Pancreas (tissue), 10 donors: ENCODE measurements around the gene JMJD8. TPM values are rescaled to one million over a fixed set of nuclear protein-coding genes. Genes with fewer than 3 reads are reported as not detected.
A peak's percentile ranks its signal among the peaks of the same experiment; 100 is the strongest.

Experiments used
- ATAC-seq, 4 donors: fragments of 200-7000 bp; cut with Tn5 transposase; one replicate each; pipeline versions ENCODE4 v1.8.0 to v1.9.1; 2020; ENCODE audit warnings: mild to moderate bottlenecking in 4 of 4, moderate library complexity in 4 of 4
- DNase-seq, 6 donors: peaks; one replicate each; pipeline ENCODE4 v3.0.0-alpha.2; 2020
- FAIRE-seq: peaks from 2 replicates; lab custom pipeline; 2012; peaks lifted over from hg19 to GRCh38; lab: Jason Lieb, UNC
- H3K27ac ChIP-seq, 4 donors: fragments of 200-600 bp; sonication (generic); 1 replicate in 3 of 4; 2 replicates in 1 of 4; pipeline versions ENCODE4 v1.5.0 to v1.8.0; 2020
- H3K27me3 ChIP-seq, 4 donors: fragments of 200-600 bp; one replicate each; pipeline ENCODE4 v1.8.0; 2021
- H3K36me3 ChIP-seq, 3 donors: fragments of 200-600 bp; sonication (generic) in 1 of 3; one replicate each; pipeline versions ENCODE4 v1.5.0 to v1.8.0; 2020 to 2021
- H3K4me1 ChIP-seq, 3 donors: fragments of 200-600 bp; one replicate each; pipeline ENCODE4 v1.8.0; 2021
- H3K4me3 ChIP-seq, 4 donors: fragments of 200-600 bp; sonication (generic) in 2 of 4; one replicate each; pipeline versions ENCODE4 v1.5.0 to v1.8.0; 2020 to 2021
- H3K9me3 ChIP-seq, 4 donors: fragments of 200-600 bp; one replicate each; pipeline ENCODE4 v1.8.0; 2021
- WGBS, 2 donors: extraction: QIAGEN DNeasy Blood & Tissue Kit; methylation state at CpG; one replicate each; pipeline ENCODE4 v1.1.7; 2013; 5-methylcytosine and 5-hydroxymethylcytosine counted together
- intact Hi-C, 3 donors: fragments of 100-400 bp; cut with DNase I; formaldehyde crosslinking; loops; one replicate each; pipeline versions ENCODE4 v1.11.1 to v1.14.2; 2022
- polyA plus RNA-seq, 2 donors: library from polyadenylated mRNA; stranded (reverse); fragments of 200-250 nt; gene quantifications; one replicate each; pipeline ENCODE4 v1.2.3, GENCODE V29; 2013
- total RNA-seq, 6 donors: library from RNA; stranded (reverse); fragmentation: NEBNext Ultra II Directional in 4 of 6; extraction: Animal tissue kit (Norgen Biotek cat#: 25700) in 4 of 6; gene quantifications; one replicate each; pipeline versions ENCODE4 v1.2.1 to v1.2.4, GENCODE V29; 2021 to 2023
- TF ChIP-seq, protein P1 (sequence below), 4 donors: fragments of 200-600 bp; sonication (generic) in 3 of 4; IDR thresholded peaks; one replicate each; pipeline versions ENCODE4 v1.5.0 to v1.8.0; 2021; ENCODE audit warnings: antibody characterized with exemption in 4 of 4
- donor health status: healthy with polysubstance abuse.
- donor health status: DM: no; HTN: no; CAD: no; lungs with moderate emphysema.
- donor health status: DM: no; HTN: no; CAD: no.
- donor health status: control.
- donor health status: control.
- donor health status: Bipolar disorder and iron deficiency.
- donor health status: DM: yes; HTN: yes; CAD: no.
- donor health status: DM: no; HTN: no; CAD: no.
- donor health status: DM: no; HTN: no; CAD: no.
- donor health status: DM: yes; HTN: yes; CAD: no.

JMJD8 gene
- total and polyA plus RNA-seq, 8 donors: 25.0 to 50.2 (median 34.2) TPM

DNA sequence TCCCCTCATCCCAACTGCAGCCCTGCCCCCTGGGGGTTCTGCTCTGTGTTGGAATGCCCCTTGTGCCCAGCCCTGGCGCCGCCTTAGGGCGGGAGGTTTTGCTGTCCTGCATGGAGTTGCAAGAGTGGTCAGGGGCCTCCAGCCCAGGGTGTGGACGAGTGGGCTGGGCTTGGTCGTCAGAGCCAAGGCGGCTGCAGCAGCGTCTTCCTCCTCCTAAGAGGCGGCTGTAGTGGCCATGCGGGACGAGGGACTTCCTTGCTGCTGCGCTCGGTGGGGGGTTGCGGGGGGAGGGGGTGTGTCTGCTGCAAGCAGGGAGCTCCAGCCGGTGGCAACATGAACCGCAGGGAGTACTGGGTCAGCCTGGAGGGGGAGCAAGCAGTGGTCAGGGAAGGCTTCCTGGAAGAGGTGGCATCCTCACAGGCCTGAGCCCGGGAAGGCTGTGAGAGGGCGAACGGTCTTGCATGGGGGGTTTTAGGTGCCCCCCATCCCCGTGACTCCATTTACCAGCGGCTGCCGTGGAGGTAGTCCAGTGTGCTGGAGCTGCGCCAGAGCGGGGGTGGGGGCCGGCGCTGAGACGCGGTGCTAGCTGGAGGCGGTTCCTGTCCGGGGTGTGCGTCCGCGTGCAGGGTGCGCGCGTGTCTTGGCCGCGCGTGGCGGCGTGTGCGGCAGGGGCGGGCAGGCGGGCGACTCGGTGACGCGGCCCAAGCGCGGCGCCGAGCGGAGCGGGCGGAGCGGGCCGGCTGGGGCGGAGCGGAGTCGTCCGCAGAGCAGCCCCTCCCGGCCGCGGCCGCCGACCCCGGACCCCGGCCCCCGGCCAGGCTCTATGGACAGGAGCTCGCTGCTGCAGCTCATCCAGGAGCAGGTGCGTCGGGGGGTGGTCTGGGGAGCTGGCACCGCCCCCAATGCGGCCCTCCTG, 8.9 kb downstream of the JMJD8 start, which contains the start of gene RHBDL1:
TSS of gene RHBDL1 (plus strand) at position 704 of the 916 bp plus-strand sequence. CDS start at position 824, 120 bp downstream.
- no peak within 1 kb of the TSS for H3K27ac ChIP-seq
- no peaks in the 10 kb centered on the region for H3K27me3 ChIP-seq
- no peaks in the 10 kb centered on the region for H3K4me1 ChIP-seq
- peak in 3 of 6 donors; percentile 53 to 87 (median 76) for DNase-seq
- TF ChIP-seq, protein P1, sequence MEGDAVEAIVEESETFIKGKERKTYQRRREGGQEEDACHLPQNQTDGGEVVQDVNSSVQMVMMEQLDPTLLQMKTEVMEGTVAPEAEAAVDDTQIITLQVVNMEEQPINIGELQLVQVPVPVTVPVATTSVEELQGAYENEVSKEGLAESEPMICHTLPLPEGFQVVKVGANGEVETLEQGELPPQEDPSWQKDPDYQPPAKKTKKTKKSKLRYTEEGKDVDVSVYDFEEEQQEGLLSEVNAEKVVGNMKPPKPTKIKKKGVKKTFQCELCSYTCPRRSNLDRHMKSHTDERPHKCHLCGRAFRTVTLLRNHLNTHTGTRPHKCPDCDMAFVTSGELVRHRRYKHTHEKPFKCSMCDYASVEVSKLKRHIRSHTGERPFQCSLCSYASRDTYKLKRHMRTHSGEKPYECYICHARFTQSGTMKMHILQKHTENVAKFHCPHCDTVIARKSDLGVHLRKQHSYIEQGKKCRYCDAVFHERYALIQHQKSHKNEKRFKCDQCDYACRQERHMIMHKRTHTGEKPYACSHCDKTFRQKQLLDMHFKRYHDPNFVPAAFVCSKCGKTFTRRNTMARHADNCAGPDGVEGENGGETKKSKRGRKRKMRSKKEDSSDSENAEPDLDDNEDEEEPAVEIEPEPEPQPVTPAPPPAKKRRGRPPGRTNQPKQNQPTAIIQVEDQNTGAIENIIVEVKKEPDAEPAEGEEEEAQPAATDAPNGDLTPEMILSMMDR (IDR thresholded peaks at IDR 0.05): no peak
- FAIRE-seq: no peak
- H3K9me3 ChIP-seq: no peaks in the 10 kb centered on the region
- 9 to 16% methylated on average over 31 to 73 of the region's 73 CpGs for WGBS, 2 donors
- intact Hi-C loops: no loop called here
- ATAC-seq: no peak
- H3K4me3 ChIP-seq: peak within 1 kb of the TSS in 2 of 4 donors; percentile 30 to 35
- H3K36me3 ChIP-seq: peaks cover 0 to 28% (median 27%) of the 10 kb centered on the region in 3 donors

DNA sequence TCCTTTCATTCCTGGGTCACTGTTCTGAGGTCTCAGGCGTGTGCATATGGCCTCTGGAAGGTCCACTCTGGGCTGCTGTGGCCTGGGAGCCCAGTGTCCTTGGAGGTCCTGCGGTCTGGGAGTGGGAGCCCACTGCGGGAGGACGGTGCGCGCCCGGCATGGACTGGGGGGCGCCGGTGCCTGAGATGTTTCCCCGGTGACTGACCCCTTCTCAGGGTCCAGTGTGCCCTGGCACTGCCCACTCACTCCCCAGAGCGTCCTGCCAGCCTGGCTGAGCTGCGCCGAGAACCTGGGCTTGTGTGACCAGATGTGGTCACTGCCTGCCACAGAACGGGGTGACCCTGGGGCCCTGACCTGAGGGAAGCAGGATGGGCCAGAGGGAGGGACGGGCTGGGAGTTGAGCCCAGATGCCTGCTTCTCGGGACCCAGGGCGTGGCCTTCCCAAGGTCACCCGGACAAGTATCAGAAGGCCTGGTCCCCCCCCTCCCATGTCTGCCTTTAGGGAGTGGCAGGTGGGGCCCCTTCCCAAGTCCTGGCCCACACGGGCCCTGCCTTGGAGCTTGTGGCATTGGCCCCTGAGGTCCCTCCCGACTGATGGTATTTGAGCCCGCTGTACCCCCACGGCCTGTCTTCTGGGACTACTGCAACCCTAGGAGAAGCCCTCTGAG, 9.8 kb downstream of the JMJD8 start:
- Histone ChIP-seq H3K4me3 (no peak overlapping the region), H3K27ac (no peak overlapping the region), H3K27me3 (no peaks in the 10 kb centered on the region), H3K9me3 (no peaks in the 10 kb centered on the region), H3K4me1 (no peaks in the 10 kb centered on the region), H3K36me3 (peaks cover 6 to 35% (median 32%) of the 10 kb centered on the region in 3 donors)
- intact Hi-C loops: no loop called here
- TF ChIP-seq, protein P1 (IDR thresholded peaks at IDR 0.05): no peak
- WGBS, 2 donors: 65 to 67% methylated on average over 21 to 22 of the region's 22 CpGs
- DNase-seq: peak in 2 of 6 donors; percentile 32 to 79
- ATAC-seq: peak in 1 of 4 donors; percentile 5
- FAIRE-seq: no peak

GRCh38 chr16:673399-673991, 10.6 kb downstream of the JMJD8 start:
- Histone ChIP-seq H3K27me3 (no peaks in the 10 kb centered on the region), H3K4me1 (peaks cover 0 to 5% (median 5%) of the 10 kb centered on the region in 3 donors), H3K36me3 (peaks cover 6 to 35% (median 32%) of the 10 kb centered on the region in 3 donors), H3K27ac (no peak overlapping the region), H3K9me3 (no peaks in the 10 kb centered on the region), H3K4me3 (no peak overlapping the region)
- TF ChIP-seq, protein P1 (IDR thresholded peaks at IDR 0.05): no peak
- FAIRE-seq (no peak), ATAC-seq (no peak), DNase-seq (peak in 1 of 6 donors; percentile 73)
- WGBS, 2 donors: 93 to 95% methylated on average over 17 to 18 of the region's 18 CpGs
- intact Hi-C loops: no loop called here

- FAIRE-seq (no peak), ATAC-seq (no peak), DNase-seq (peak in 1 of 6 donors; percentile 80)
- Histone ChIP-seq H3K4me1 (peaks cover 0 to 5% (median 5%) of the 10 kb centered on the region in 3 donors), H3K9me3 (no peaks in the 10 kb centered on the region), H3K4me3 (no peak overlapping the region), H3K36me3 (peaks cover 6 to 35% (median 32%) of the 10 kb centered on the region in 3 donors), H3K27me3 (no peaks in the 10 kb centered on the region), H3K27ac (no peak overlapping the region)
- intact Hi-C loops: no loop called here
- TF ChIP-seq, protein P1 (IDR thresholded peaks at IDR 0.05): no peak
- 95 to 97% methylated on average over 21 of the region's 21 CpGs for WGBS, 2 donors
Measured at GRCh38 chr16:672851-673250, 11.3 kb downstream of the JMJD8 start.
